Endodermal cell (in vitro differentiated cells): Measurements from ENCODE around the gene GON4L. TPM values are rescaled to one million over a fixed set of nuclear protein-coding genes. Genes with fewer than 3 reads are reported as not detected.
"Not testable (repeated sequence)": the region's sequence is repeated elsewhere in the genome, so short reads cannot be mapped to it uniquely, and the experiment has no call there.

ENCODE experiments used
- DNase-seq: peaks from one replicate; pipeline ENCODE4 v3.0.0-alpha.2; 2017
- H3K27ac ChIP-seq: 2 replicates; pipeline ENCODE4 v1.5.1; 2013; ENCODE audit warnings: mild to moderate bottlenecking, low read depth, low read length, moderate library complexity
- H3K27me3 ChIP-seq: 2 replicates; pipeline ENCODE4 v1.6.1; 2013; ENCODE audit warnings: mild to moderate bottlenecking, low read length, moderate library complexity; ENCODE audit not compliant: insufficient read depth, control insufficient read depth, poor library complexity, severe bottlenecking
- H3K36me3 ChIP-seq: 2 replicates; pipeline ENCODE4 v1.7.0; 2013; ENCODE audit warnings: mild to moderate bottlenecking, low read length, moderate library complexity; ENCODE audit not compliant: control insufficient read depth, insufficient read depth
- H3K4me1 ChIP-seq: one replicate; pipeline ENCODE4 v1.7.0; 2013; ENCODE audit warnings: low read length; ENCODE audit not compliant: control insufficient read depth, insufficient read depth
- H3K4me3 ChIP-seq: 2 replicates; pipeline ENCODE4 v1.5.1; 2013; ENCODE audit warnings: mild to moderate bottlenecking, low read length, moderate library complexity
- H3K9ac ChIP-seq: 2 replicates; pipeline ENCODE4 v1.6.1; 2013; ENCODE audit warnings: mild to moderate bottlenecking, low read length, moderate library complexity; ENCODE audit not compliant: poor library complexity, severe bottlenecking; ENCODE audit errors: extremely low read depth
- H3K9me3 ChIP-seq: 2 replicates; pipeline ENCODE4 v1.6.1; 2013; ENCODE audit warnings: mild to moderate bottlenecking, low read length, moderate library complexity; ENCODE audit not compliant: control insufficient read depth
- H3K27ac Mint-ChIP-seq: 2 replicates; pipeline ENCODE4 v1.8.0; 2020; ENCODE audit warnings: mixed read lengths
- H3K27me3 Mint-ChIP-seq: 2 replicates; pipeline ENCODE4 v1.8.0; 2021; ENCODE audit warnings: mild to moderate bottlenecking, mixed read lengths; ENCODE audit not compliant: insufficient read depth
- H3K36me3 Mint-ChIP-seq: 2 replicates; pipeline ENCODE4 v1.8.0; 2020; ENCODE audit warnings: low read depth, mixed read lengths
- H3K4me1 Mint-ChIP-seq: 2 replicates; pipeline ENCODE4 v1.8.0; 2020; ENCODE audit warnings: mixed read lengths
- H3K4me3 Mint-ChIP-seq: 2 replicates; pipeline ENCODE4 v1.8.0; 2020; ENCODE audit warnings: mild to moderate bottlenecking, moderate library complexity, mixed read lengths
- H3K9me3 Mint-ChIP-seq: 2 replicates; pipeline ENCODE4 v1.8.0; 2020; ENCODE audit warnings: mild to moderate bottlenecking, mixed read lengths
- WGBS, 2 experiments: methylation state at CpG; one replicate each; pipeline versions ENCODE4 v1.1.5 to v1.1.7; 2013; ENCODE audit warnings: missing lambda C conversion rate in 2 of 2, mixed read lengths in 1 of 2; ENCODE audit not compliant: insufficient coverage in 1 of 2, insufficient read length in 1 of 2; 5-methylcytosine and 5-hydroxymethylcytosine counted together
- total RNA-seq, 2 donors: library from RNA; stranded (reverse); fragmentation: NEBNext Ultra II Directional in 1 of 2; extraction: Animal tissue kit (Norgen Biotek cat#: 25700) in 1 of 2; gene quantifications; 2 replicates in 1 of 2; 3 replicates in 1 of 2; pipeline ENCODE4 v1.2.1, GENCODE V29; 2021
- TF ChIP-seq, protein P1 (sequence below): fragments of 200-600 bp; sonication (generic); conservative IDR thresholded peaks from 2 replicates; pipeline ENCODE4 v1.5.0; 2021; ENCODE audit warnings: antibody characterized with exemption, mild to moderate bottlenecking

Gene GON4L
- total RNA-seq, 2 donors from 2014 or later = 62.7 to 64.6 TPM

DNA sequence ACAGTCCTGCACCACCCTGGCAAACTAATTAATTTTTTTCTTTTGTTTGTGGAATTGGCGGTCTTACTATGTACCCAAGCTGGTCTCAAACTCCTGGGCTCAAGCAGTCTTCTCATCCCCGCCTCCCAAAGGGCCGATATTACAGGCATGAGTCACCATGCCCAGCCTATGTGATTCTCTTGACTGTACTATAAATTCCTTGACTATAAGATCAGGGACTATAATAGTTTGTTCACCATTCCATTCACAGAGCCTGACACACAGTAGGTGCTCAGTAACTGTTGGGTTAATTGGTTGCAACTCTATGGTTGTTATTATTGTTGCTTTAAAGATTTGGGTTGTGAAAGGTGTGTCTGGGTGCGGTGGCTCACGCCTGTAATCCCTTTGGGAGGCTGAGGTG, 150.9 kb downstream of the GON4L start:
- Mint-ChIP-seq H3K9me3 (peaks cover 17% of the 10 kb centered on the region), H3K27me3 (no peaks in the 10 kb centered on the region), H3K27ac (no peak overlapping the region), H3K4me3 (no peak overlapping the region), H3K4me1 (no peaks in the 10 kb centered on the region), H3K36me3 (peaks cover 38% of the 10 kb centered on the region)
- Histone ChIP-seq H3K9ac (no peak overlapping the region), H3K36me3 (peaks cover 14% of the 10 kb centered on the region), H3K27ac (no peak overlapping the region), H3K9me3 (peaks cover 13% of the 10 kb centered on the region), H3K4me3 (no peak overlapping the region), H3K27me3 (no peaks in the 10 kb centered on the region), H3K4me1 (no peaks in the 10 kb centered on the region)
- 98 to 100% methylated on average over 3 to 5 of the region's 5 CpGs for WGBS, 2 experiments
- TF ChIP-seq, protein P1, sequence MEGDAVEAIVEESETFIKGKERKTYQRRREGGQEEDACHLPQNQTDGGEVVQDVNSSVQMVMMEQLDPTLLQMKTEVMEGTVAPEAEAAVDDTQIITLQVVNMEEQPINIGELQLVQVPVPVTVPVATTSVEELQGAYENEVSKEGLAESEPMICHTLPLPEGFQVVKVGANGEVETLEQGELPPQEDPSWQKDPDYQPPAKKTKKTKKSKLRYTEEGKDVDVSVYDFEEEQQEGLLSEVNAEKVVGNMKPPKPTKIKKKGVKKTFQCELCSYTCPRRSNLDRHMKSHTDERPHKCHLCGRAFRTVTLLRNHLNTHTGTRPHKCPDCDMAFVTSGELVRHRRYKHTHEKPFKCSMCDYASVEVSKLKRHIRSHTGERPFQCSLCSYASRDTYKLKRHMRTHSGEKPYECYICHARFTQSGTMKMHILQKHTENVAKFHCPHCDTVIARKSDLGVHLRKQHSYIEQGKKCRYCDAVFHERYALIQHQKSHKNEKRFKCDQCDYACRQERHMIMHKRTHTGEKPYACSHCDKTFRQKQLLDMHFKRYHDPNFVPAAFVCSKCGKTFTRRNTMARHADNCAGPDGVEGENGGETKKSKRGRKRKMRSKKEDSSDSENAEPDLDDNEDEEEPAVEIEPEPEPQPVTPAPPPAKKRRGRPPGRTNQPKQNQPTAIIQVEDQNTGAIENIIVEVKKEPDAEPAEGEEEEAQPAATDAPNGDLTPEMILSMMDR = no peak
- no peak for DNase-seq

- H3K4me1 ChIP-seq, H3K27me3 ChIP-seq, H3K4me3 ChIP-seq, H3K9ac ChIP-seq, H3K27me3 Mint-ChIP-seq, H3K27ac Mint-ChIP-seq, H3K4me3 Mint-ChIP-seq, H3K27ac ChIP-seq, H3K4me1 Mint-ChIP-seq, DNase-seq: not testable (repeated sequence)
- Histone ChIP-seq H3K9me3 (peaks cover 19% of the 10 kb centered on the region), H3K36me3 (peaks cover 17% of the 10 kb centered on the region)
- 91% methylated on average over 4 of the region's 5 CpGs for WGBS, 2 experiments
- peaks cover 37% of the 10 kb centered on the region for H3K36me3 Mint-ChIP-seq
- H3K9me3 Mint-ChIP-seq = peaks cover 26% of the 10 kb centered on the region
These were observed 152.6 kb downstream of the GON4L start for GRCh38 chr1:155704414-155704813.

DNA sequence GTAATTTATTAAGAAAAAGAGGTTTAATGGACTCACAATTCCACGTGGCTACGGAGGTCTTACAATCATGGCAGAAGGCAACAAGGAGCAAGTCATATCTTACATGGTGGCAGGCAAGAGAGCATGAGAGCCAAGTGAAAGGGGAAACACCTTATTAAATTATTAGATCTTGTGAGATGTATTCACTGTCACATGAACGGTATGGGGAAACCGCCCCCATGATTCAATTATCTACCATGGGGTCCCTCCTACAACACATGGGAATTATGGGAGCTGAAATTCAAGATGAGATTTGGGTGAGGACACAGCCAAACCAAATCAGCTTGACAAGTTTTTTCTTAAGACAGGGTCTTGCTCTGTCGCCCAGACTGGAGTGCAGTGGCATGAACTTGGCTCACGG, 153.8 kb downstream of the GON4L start:
- H3K27ac Mint-ChIP-seq = no peak overlapping the region
- no peaks in the 10 kb centered on the region for H3K27me3 Mint-ChIP-seq
- Histone ChIP-seq H3K27ac (no peak overlapping the region), H3K27me3 (no peaks in the 10 kb centered on the region), H3K9me3 (peaks cover 10% of the 10 kb centered on the region), H3K4me1 (no peaks in the 10 kb centered on the region), H3K9ac (no peak overlapping the region), H3K36me3 (peaks cover 14% of the 10 kb centered on the region), H3K4me3 (no peak overlapping the region)
- WGBS, 2 experiments = 95 to 98% methylated on average over 4 to 6 of the region's 6 CpGs
- no peak for DNase-seq
- H3K9me3 Mint-ChIP-seq = peaks cover 29% of the 10 kb centered on the region
- H3K36me3 Mint-ChIP-seq = peaks cover 42% of the 10 kb centered on the region
- H3K4me3 Mint-ChIP-seq = no peak overlapping the region
- TF ChIP-seq, protein P1 = no peak
- peaks cover 10% of the 10 kb centered on the region for H3K4me1 Mint-ChIP-seq

DNA sequence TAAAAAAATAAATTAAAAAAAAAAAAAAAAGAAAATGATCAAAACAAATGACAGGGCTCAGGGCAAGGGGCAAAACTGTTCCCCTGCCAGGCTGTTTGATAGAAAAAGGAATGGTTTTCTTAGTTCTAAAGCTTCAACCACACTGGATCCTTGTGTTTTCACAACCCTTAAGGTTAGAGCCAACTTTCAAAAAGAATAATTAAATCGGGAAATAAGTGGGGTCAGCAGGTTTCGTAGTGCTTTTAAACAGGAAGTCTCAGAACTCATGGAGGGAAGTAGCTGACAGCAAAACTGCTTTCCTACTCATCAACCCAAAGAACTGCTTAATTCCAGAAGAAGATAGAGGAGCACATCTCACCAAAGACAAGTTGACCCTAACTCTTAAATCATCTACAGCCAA, 155.3 kb downstream of the GON4L start:
- not testable (repeated sequence) for H3K4me3 ChIP-seq, H3K4me3 Mint-ChIP-seq, DNase-seq, H3K27me3 ChIP-seq, H3K27ac ChIP-seq, H3K27me3 Mint-ChIP-seq, H3K4me1 ChIP-seq, H3K27ac Mint-ChIP-seq, H3K9ac ChIP-seq
- Histone ChIP-seq H3K9me3 (peaks cover 23% of the 10 kb centered on the region), H3K36me3 (peaks cover 21% of the 10 kb centered on the region)
- Mint-ChIP-seq H3K4me1 (peaks cover 10% of the 10 kb centered on the region), H3K36me3 (peaks cover 47% of the 10 kb centered on the region), H3K9me3 (peaks cover 38% of the 10 kb centered on the region)
- 73% methylated on average over 2 of the region's 2 CpGs; no CpG with 5 or more reads in 1 of the 2 experiments for WGBS, 2 experiments

Other genes with a start within 250 kb of the GON4L start
- 10 to 100 TPM; 57.0 to 74.7 TPM for gene MSTO1, start 247.0 kb downstream of the GON4L start, total RNA-seq
- 10 to 100 TPM; 44.2 to 45.8 TPM for gene YY1AP1, start 168.4 kb downstream of the GON4L start, total RNA-seq
- gene DAP3, start 168.1 kb downstream of the GON4L start, total RNA-seq = 100 to 1,000 TPM; 107 to 112 TPM
- 1 to 10 TPM in 1 of 2 donors, under 1 TPM in 1; 0.40 to 5.0 TPM for gene SYT11, start 2.4 kb upstream of the GON4L start, total RNA-seq
- gene RIT1, start 54.1 kb upstream of the GON4L start, total RNA-seq = 10 to 100 TPM; 26.0 to 39.2 TPM
- gene KHDC4, start 77.2 kb upstream of the GON4L start, total RNA-seq = 10 to 100 TPM; 67.7 to 76.2 TPM
- gene RXFP4, start 84.4 kb upstream of the GON4L start, total RNA-seq = not detected
- 100 to 1,000 TPM; 134 to 147 TPM for gene ARHGEF2, start 121.3 kb upstream of the GON4L start, total RNA-seq
- gene SSR2, start 163.7 kb upstream of the GON4L start, total RNA-seq = 100 to 1,000 TPM; 193 TPM
- 10 to 100 TPM; 56.4 to 62.4 TPM for gene UBQLN4, start 196.6 kb upstream of the GON4L start, total RNA-seq
- gene LAMTOR2, start 197.6 kb upstream of the GON4L start, total RNA-seq = 100 to 1,000 TPM in 1 of 2 donors, 10 to 100 TPM in 1; 84.4 to 101 TPM
- 10 to 100 TPM; 82.0 to 84.4 TPM for gene RAB25, start 203.9 kb upstream of the GON4L start, total RNA-seq
- gene MEX3A, start 225.3 kb upstream of the GON4L start, total RNA-seq = 10 to 100 TPM; 91.8 to 94.3 TPM